PC-3 (cell line): Measurements from ENCODE around the gene FUBP3. TPM values are rescaled to one million over a fixed set of nuclear protein-coding genes. Genes with fewer than 3 reads are reported as not detected.

Experiments used
- ATAC-seq: fragments of 200-7000 bp; cut with Tn5 transposase; 2 replicates; pipeline ENCODE4 v1.9.1; 2020; ENCODE audit warnings: mild to moderate bottlenecking, moderate library complexity
- BruUV-seq: library from RNA; stranded (reverse); fragments of 400-500 nt; replicated peaks from 2 replicates; lab custom pipeline; 2021; lab: Mats Ljungman, UMichigan
- CTCF ChIA-PET: fragments of 300-600 bp; sonication (Branson Sonifier 250); formaldehyde crosslinking; loops from one replicate; lab custom pipeline; 2022; ENCODE audit warnings: antibody characterized with exemption; lab: Charles Lee
- POLR2A ChIA-PET: fragments of 300-600 bp; sonication (Branson Sonifier 250); formaldehyde crosslinking; loops from one replicate; lab custom pipeline; 2022; ENCODE audit warnings: antibody characterized with exemption; ENCODE audit not compliant: unreplicated experiment; lab: Charles Lee
- DNase-seq: peaks from one replicate; pipeline ENCODE4 v3.0.0-alpha.2; 2015
- H2AFZ ChIP-seq: fragments of 300-600 bp; sonication (generic); 2 replicates; pipeline ENCODE4 v1.6.0; 2016; ENCODE audit warnings: antibody characterized with exemption, low read length
- H3F3A ChIP-seq: fragments of 300-600 bp; sonication (generic); one replicate; pipeline ENCODE4 v1.6.0; 2017; ENCODE audit warnings: antibody characterized with exemption, low read length, control low read depth, mild to moderate bottlenecking; ENCODE audit not compliant: unreplicated experiment
- H3K27ac ChIP-seq: fragments of 300-600 bp; sonication (generic); 2 replicates; pipeline ENCODE4 v1.5.1; 2016; ENCODE audit warnings: mild to moderate bottlenecking, low read length
- H3K27me3 ChIP-seq: fragments of 300-600 bp; sonication (generic); 2 replicates; pipeline ENCODE4 v1.6.1; 2016; ENCODE audit warnings: low read length, mixed read lengths
- H3K36me3 ChIP-seq: fragments of 300-600 bp; sonication (generic); 2 replicates; pipeline ENCODE4 v1.6.1; 2016; ENCODE audit warnings: low read depth, mixed run types, low read length, mixed read lengths
- H3K4me1 ChIP-seq: fragments of 300-600 bp; sonication (generic); 2 replicates; pipeline ENCODE4 v1.5.1; 2016; ENCODE audit warnings: low read length; ENCODE audit not compliant: insufficient read depth
- H3K4me2 ChIP-seq: fragments of 300-600 bp; sonication (generic); 2 replicates; pipeline ENCODE4 v1.6.0; 2016; ENCODE audit warnings: low read length
- H3K4me3 ChIP-seq: fragments of 300-600 bp; sonication (generic); 2 replicates; pipeline ENCODE4 v1.5.1; 2016; ENCODE audit warnings: mild to moderate bottlenecking, low read length, mixed read lengths
- H3K79me2 ChIP-seq: fragments of 300-600 bp; sonication (generic); 2 replicates; pipeline ENCODE4 v1.6.1; 2017; ENCODE audit warnings: low read length, mixed read lengths
- H3K9ac ChIP-seq: fragments of 300-600 bp; sonication (generic); 2 replicates; pipeline ENCODE4 v1.6.0; 2016; ENCODE audit warnings: mild to moderate bottlenecking, low read length
- H3K9me2 ChIP-seq: fragments of 300-600 bp; sonication (generic); replicated peaks from 2 replicates; pipeline ENCODE4 v1.6.1; 2016; ENCODE audit warnings: mixed run types, low read length, mixed read lengths
- H3K9me3 ChIP-seq: fragments of 300-600 bp; sonication (generic); 2 replicates; pipeline ENCODE4 v1.6.1; 2016; ENCODE audit warnings: low read length, mixed read lengths
- H4K20me1 ChIP-seq: fragments of 300-600 bp; sonication (generic); 2 replicates; pipeline ENCODE4 v1.6.1; 2016; ENCODE audit warnings: low read length, mixed read lengths
- EZH2 ChIP-seq: fragments of 300-600 bp; sonication (generic); IDR thresholded peaks from one replicate; pipeline ENCODE4 v1.6.1; 2017; ENCODE audit warnings: antibody characterized with exemption, mild to moderate bottlenecking, low read length; ENCODE audit not compliant: unreplicated experiment
- EZH2phosphoT487 ChIP-seq: fragments of 300-600 bp; sonication (generic); IDR thresholded peaks from 2 replicates; pipeline ENCODE4 v1.6.1; 2018; ENCODE audit warnings: mild to moderate bottlenecking, antibody characterized with exemption, low read length, borderline replicate concordance
- intact Hi-C: fragments of 100-400 bp; cut with micrococcal nuclease; formaldehyde crosslinking; loops from 2 replicates; pipeline ENCODE4 v1.9.0; 2023
- total RNA-seq: library from RNA; depleted of rRNA; stranded (reverse); fragments of >200 nt; gene quantifications from 2 replicates; pipeline ENCODE4 v1.2.3, GENCODE V29; 2014
- TF ChIP-seq, protein P1 (sequence below): fragments of 300-600 bp; sonication (generic); conservative IDR thresholded peaks from 2 replicates; pipeline ENCODE4 v1.5.1; 2017; ENCODE audit warnings: antibody characterized with exemption, low read depth, mild to moderate bottlenecking, low read length

The FUBP3 gene
- total RNA-seq, 1 experiment from 2014 or later = 53.7 TPM

DNA sequence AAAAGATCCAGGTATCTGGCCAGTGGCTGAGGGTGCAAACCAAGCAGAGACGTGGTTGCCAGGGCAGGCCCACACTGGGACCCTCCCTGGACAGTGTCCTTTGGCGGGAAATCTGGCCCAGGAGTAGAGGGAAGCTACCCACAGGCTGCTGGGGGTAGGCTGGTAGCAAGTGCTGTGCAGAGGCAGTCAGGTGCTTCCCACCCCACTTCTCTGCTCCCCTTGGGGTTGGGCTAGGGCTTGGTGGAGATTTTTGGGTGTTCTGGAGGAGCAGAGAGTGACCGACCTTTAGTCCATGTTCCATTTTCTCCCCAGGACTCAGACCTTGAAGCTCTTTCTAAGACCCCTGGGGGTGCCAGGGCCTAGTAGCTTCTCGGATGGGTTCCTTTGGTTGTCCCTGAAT is 90.6 kb downstream of the FUBP3 start:
- intact Hi-C loops = no loop called here
- H3K9me2 ChIP-seq = no peaks in the 10 kb centered on the region
- no peaks in the 10 kb centered on the region for H4K20me1 ChIP-seq
- H3K4me1 ChIP-seq = no peaks in the 10 kb centered on the region
- no peak overlapping the region for H3K27ac ChIP-seq
- H3K79me2 ChIP-seq = no peaks in the 10 kb centered on the region
- ChIA-PET CTCF (no interaction called here), POLR2A (no interaction called here)
- peaks cover 14% of the 10 kb centered on the region for H3K27me3 ChIP-seq
- ATAC-seq = no peak
- no peak overlapping the region for H2AFZ ChIP-seq
- TF ChIP-seq EZH2phosphoT487 (no peak), EZH2 (no peak)
- TF ChIP-seq, protein P1, sequence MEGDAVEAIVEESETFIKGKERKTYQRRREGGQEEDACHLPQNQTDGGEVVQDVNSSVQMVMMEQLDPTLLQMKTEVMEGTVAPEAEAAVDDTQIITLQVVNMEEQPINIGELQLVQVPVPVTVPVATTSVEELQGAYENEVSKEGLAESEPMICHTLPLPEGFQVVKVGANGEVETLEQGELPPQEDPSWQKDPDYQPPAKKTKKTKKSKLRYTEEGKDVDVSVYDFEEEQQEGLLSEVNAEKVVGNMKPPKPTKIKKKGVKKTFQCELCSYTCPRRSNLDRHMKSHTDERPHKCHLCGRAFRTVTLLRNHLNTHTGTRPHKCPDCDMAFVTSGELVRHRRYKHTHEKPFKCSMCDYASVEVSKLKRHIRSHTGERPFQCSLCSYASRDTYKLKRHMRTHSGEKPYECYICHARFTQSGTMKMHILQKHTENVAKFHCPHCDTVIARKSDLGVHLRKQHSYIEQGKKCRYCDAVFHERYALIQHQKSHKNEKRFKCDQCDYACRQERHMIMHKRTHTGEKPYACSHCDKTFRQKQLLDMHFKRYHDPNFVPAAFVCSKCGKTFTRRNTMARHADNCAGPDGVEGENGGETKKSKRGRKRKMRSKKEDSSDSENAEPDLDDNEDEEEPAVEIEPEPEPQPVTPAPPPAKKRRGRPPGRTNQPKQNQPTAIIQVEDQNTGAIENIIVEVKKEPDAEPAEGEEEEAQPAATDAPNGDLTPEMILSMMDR = no peak
- H3K4me3 ChIP-seq = no peak overlapping the region
- no peak for DNase-seq
- BruUV-seq = no TSS peak
- H3K36me3 ChIP-seq = no peaks in the 10 kb centered on the region
- H3K9me3 ChIP-seq = no peaks in the 10 kb centered on the region
- no peak overlapping the region for H3K4me2 ChIP-seq
- H3F3A ChIP-seq = no peaks in the 10 kb centered on the region
- no peak overlapping the region for H3K9ac ChIP-seq

DNA sequence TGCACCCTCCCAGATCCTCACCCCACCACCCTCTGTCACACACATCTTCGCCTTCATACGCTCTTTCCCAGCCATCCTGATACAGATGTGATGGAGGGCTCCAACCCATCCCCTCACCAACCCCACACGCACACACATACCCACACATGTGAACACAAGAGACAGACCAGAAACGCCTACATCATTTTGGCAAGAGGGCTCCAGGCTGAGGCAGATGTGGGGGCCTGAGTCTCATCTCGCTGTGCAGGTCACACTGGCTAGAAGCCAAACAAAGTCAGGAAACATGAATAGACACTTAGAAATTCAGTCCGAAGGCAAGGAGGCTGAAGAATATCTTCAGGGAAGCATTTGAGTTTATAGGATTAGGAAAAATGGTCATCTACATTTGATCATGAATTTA is 91.3 kb downstream of the FUBP3 start:
- no TSS peak for BruUV-seq
- ATAC-seq = no peak
- ChIA-PET POLR2A (no interaction called here), CTCF (no interaction called here)
- no peaks in the 10 kb centered on the region for H3K36me3 ChIP-seq
- DNase-seq = no peak
- H2AFZ ChIP-seq = no peak overlapping the region
- no peaks in the 10 kb centered on the region for H3F3A ChIP-seq
- no peaks in the 10 kb centered on the region for H4K20me1 ChIP-seq
- H3K9me3 ChIP-seq = no peaks in the 10 kb centered on the region
- H3K27me3 ChIP-seq = peaks cover 9% of the 10 kb centered on the region
- H3K79me2 ChIP-seq = no peaks in the 10 kb centered on the region
- no peak overlapping the region for H3K27ac ChIP-seq
- no peaks in the 10 kb centered on the region for H3K4me1 ChIP-seq
- TF ChIP-seq, protein P1 = no peak
- no peak for TF ChIP-seq EZH2
- no peak for TF ChIP-seq EZH2phosphoT487
- no peak overlapping the region for H3K4me2 ChIP-seq
- no peak overlapping the region for H3K4me3 ChIP-seq
- intact Hi-C loops = no loop called here
- no peak overlapping the region for H3K9ac ChIP-seq
- no peaks in the 10 kb centered on the region for H3K9me2 ChIP-seq

DNA sequence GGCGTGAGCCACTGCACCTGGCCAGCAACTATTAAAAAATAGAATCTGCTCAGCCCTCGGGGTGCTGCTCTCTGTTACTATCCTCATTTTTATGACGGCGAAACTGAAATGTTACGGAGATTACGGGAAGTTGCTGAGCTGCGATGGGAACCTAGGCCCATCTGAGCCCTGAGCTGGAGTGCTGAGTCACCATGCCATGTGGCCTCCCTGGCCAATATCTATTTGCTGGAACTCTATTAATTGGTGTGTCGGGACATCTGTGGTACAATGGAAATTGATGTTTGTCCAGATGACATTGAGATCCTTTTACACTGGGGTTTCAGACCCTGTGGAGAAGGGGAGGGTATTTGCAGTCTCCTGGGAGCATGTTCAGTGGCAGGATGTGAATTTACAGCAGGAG is 93.1 kb downstream of the FUBP3 start:
- Histone ChIP-seq H3K27me3 (no peaks in the 10 kb centered on the region), H3K4me2 (no peak overlapping the region), H3K9me2 (no peaks in the 10 kb centered on the region), H3K4me3 (no peak overlapping the region), H3K4me1 (no peaks in the 10 kb centered on the region), H3K9me3 (no peaks in the 10 kb centered on the region), H3K79me2 (no peaks in the 10 kb centered on the region), H2AFZ (peak overlapping the region; percentile 45; the same call in 1 of the 2 replicates), H4K20me1 (no peaks in the 10 kb centered on the region), H3F3A (no peaks in the 10 kb centered on the region), H3K36me3 (no peaks in the 10 kb centered on the region), H3K9ac (no peak overlapping the region), H3K27ac (no peak overlapping the region)
- intact Hi-C loops = no loop called here
- ATAC-seq (no peak), DNase-seq (no peak)
- no TSS peak for BruUV-seq
- ChIA-PET POLR2A (no interaction called here), CTCF (no interaction called here)
- TF ChIP-seq, protein P1 = no peak
- TF ChIP-seq EZH2 (no peak), EZH2phosphoT487 (no peak)
